Urinary bladder (tissue), 4 donors: ENCODE measurements around the gene CNTN2. TPM values are rescaled to one million over a fixed set of nuclear protein-coding genes. Genes with fewer than 3 reads are reported as not detected.

Experiments
- DNase-seq: peaks from one replicate; pipeline ENCODE4 v3.0.0-alpha.2; 2015; ENCODE audit errors: extremely low spot score
- H3K27ac ChIP-seq: one replicate; pipeline ENCODE4 v1.5.1; 2013; ENCODE audit warnings: low read depth, mild to moderate bottlenecking, moderate library complexity
- H3K36me3 ChIP-seq: one replicate; pipeline ENCODE4 v1.6.1; 2013; ENCODE audit warnings: mild to moderate bottlenecking, moderate library complexity; ENCODE audit not compliant: insufficient read depth
- H3K4me1 ChIP-seq: one replicate; pipeline ENCODE4 v1.6.1; 2013; ENCODE audit warnings: mild to moderate bottlenecking, moderate library complexity; ENCODE audit not compliant: insufficient read depth
- H3K4me3 ChIP-seq: one replicate; pipeline ENCODE4 v1.5.1; 2013; ENCODE audit warnings: low read depth, low read length
- WGBS: extraction: QIAGEN DNeasy Blood & Tissue Kit; methylation state at CpG from one replicate; pipeline ENCODE4 v1.1.7; 2013; 5-methylcytosine and 5-hydroxymethylcytosine counted together
- polyA plus RNA-seq: library from polyadenylated mRNA; stranded (reverse); fragments of 200-250 nt; gene quantifications from one replicate; pipeline ENCODE4 v1.2.3, GENCODE V29; 2013
- total RNA-seq: library from RNA; depleted of rRNA; stranded (reverse); fragments of >200 nt; gene quantifications from one replicate; pipeline ENCODE4 v1.2.3, GENCODE V29; 2014
- donor health status: healthy with polysubstance abuse.
- donor health status: healthy.

Gene CNTN2
- total and polyA plus RNA-seq, 2 donors, result 0.67 to 2.1 TPM

GRCh38 chr1:205053296-205053695, 10.3 kb downstream of the CNTN2 start:
- DNase-seq, result no peak
- H3K27ac ChIP-seq, result no peak overlapping the region
- 89% methylated on average over 5 of the region's 5 CpGs for WGBS
- H3K36me3 ChIP-seq, result no peaks in the 10 kb centered on the region
- no peak overlapping the region for H3K4me3 ChIP-seq
- no peaks in the 10 kb centered on the region for H3K4me1 ChIP-seq

GRCh38 chr1:205054013-205054412, 11.0 kb downstream of the CNTN2 start:
- Histone ChIP-seq H3K4me1 (no peaks in the 10 kb centered on the region), H3K4me3 (no peak overlapping the region), H3K36me3 (no peaks in the 10 kb centered on the region), H3K27ac (no peak overlapping the region)
- DNase-seq, result no peak
- WGBS, result 53% methylated on average over 7 of the region's 7 CpGs

- Histone ChIP-seq H3K36me3 (no peaks in the 10 kb centered on the region), H3K4me1 (no peaks in the 10 kb centered on the region), H3K27ac (no peak overlapping the region), H3K4me3 (no peak overlapping the region)
- WGBS, result 82% methylated on average over 13 of the region's 13 CpGs
- DNase-seq, result no peak
Observed at GRCh38 chr1:205056188-205056611, 13.2 kb downstream of the CNTN2 start.

GRCh38 chr1:205056956-205057568, 14.1 kb downstream of the CNTN2 start:
- DNase-seq, result no peak
- Histone ChIP-seq H3K4me3 (no peak overlapping the region), H3K27ac (no peak overlapping the region), H3K4me1 (no peaks in the 10 kb centered on the region), H3K36me3 (no peaks in the 10 kb centered on the region)
- 96% methylated on average over 6 of the region's 6 CpGs for whole genome bisulfite sequencing

GRCh38 chr1:205057808-205058575, 15.0 kb downstream of the CNTN2 start:
- no peak overlapping the region for H3K27ac ChIP-seq
- WGBS, result 91% methylated on average over 19 of the region's 19 CpGs
- no peak for DNase-seq
- no peaks in the 10 kb centered on the region for H3K36me3 ChIP-seq
- no peak overlapping the region for H3K4me3 ChIP-seq
- no peaks in the 10 kb centered on the region for H3K4me1 ChIP-seq

- 97% methylated on average over 12 of the region's 12 CpGs for WGBS
- no peak for DNase-seq
- Histone ChIP-seq H3K36me3 (no peaks in the 10 kb centered on the region), H3K4me1 (no peaks in the 10 kb centered on the region), H3K4me3 (no peak overlapping the region), H3K27ac (no peak overlapping the region)
Observed at GRCh38 chr1:205058853-205059252, 15.8 kb downstream of the CNTN2 start.

- 94% methylated on average over 6 of the region's 6 CpGs for WGBS
- no peak overlapping the region for H3K27ac ChIP-seq
- H3K36me3 ChIP-seq, result no peaks in the 10 kb centered on the region
- DNase-seq, result no peak
- H3K4me1 ChIP-seq, result no peaks in the 10 kb centered on the region
- no peak overlapping the region for H3K4me3 ChIP-seq
Observed at GRCh38 chr1:205059660-205060059, 16.6 kb downstream of the CNTN2 start.

GRCh38 chr1:205060746-205061145, 17.7 kb downstream of the CNTN2 start:
- H3K4me1 ChIP-seq, result no peaks in the 10 kb centered on the region
- H3K4me3 ChIP-seq, result no peak overlapping the region
- H3K27ac ChIP-seq, result no peak overlapping the region
- WGBS, result 95% methylated on average over 10 of the region's 10 CpGs
- no peak for DNase-seq
- H3K36me3 ChIP-seq, result no peaks in the 10 kb centered on the region

GRCh38 chr1:205061227-205061626, 18.2 kb downstream of the CNTN2 start:
- no peaks in the 10 kb centered on the region for H3K36me3 ChIP-seq
- DNase-seq, result no peak
- H3K4me3 ChIP-seq, result no peak overlapping the region
- 77% methylated on average over 14 of the region's 14 CpGs for WGBS
- no peak overlapping the region for H3K27ac ChIP-seq
- H3K4me1 ChIP-seq, result no peaks in the 10 kb centered on the region

GRCh38 chr1:205061665-205062069, 18.7 kb downstream of the CNTN2 start:
- DNase-seq, result peak; percentile 81
- no peak overlapping the region for H3K4me3 ChIP-seq
- H3K36me3 ChIP-seq, result no peaks in the 10 kb centered on the region
- 36% methylated on average over 13 of the region's 13 CpGs for WGBS
- no peaks in the 10 kb centered on the region for H3K4me1 ChIP-seq
- H3K27ac ChIP-seq, result no peak overlapping the region

GRCh38 chr1:205062319-205062718, 19.3 kb downstream of the CNTN2 start:
- H3K27ac ChIP-seq, result no peak overlapping the region
- 92% methylated on average over 8 of the region's 8 CpGs for WGBS
- no peak for DNase-seq
- no peaks in the 10 kb centered on the region for H3K4me1 ChIP-seq
- no peaks in the 10 kb centered on the region for H3K36me3 ChIP-seq
- H3K4me3 ChIP-seq, result no peak overlapping the region

- WGBS, result 97% methylated on average over 3 of the region's 3 CpGs
- Histone ChIP-seq H3K4me1 (no peaks in the 10 kb centered on the region), H3K36me3 (no peaks in the 10 kb centered on the region), H3K4me3 (no peak overlapping the region), H3K27ac (no peak overlapping the region)
- no peak for DNase-seq
Observed at GRCh38 chr1:205062895-205063294, 19.9 kb downstream of the CNTN2 start.

- Histone ChIP-seq H3K4me3 (no peak overlapping the region), H3K36me3 (no peaks in the 10 kb centered on the region), H3K27ac (no peak overlapping the region), H3K4me1 (no peaks in the 10 kb centered on the region)
- DNase-seq, result no peak
- 87% methylated on average over 11 of the region's 11 CpGs for WGBS
Observed at GRCh38 chr1:205064301-205064700, 21.3 kb downstream of the CNTN2 start.

GRCh38 chr1:205064741-205065316, 21.8 kb downstream of the CNTN2 start:
- WGBS, result 93% methylated on average over 9 of the region's 9 CpGs
- no peak for DNase-seq

More at GRCh38 chr1:205064741-205065316, 21.8 kb downstream of the CNTN2 start:
- no peak overlapping the region for H3K27ac ChIP-seq
- no peaks in the 10 kb centered on the region for H3K4me1 ChIP-seq
- no peaks in the 10 kb centered on the region for H3K36me3 ChIP-seq
- no peak overlapping the region for H3K4me3 ChIP-seq
